Tibial artery (tissue), 4 donors: ENCODE results near the gene ARMH4.

Experiments
- DNase-seq, 2 donors: peaks; one replicate each; pipeline ENCODE4 v3.0.0-alpha.2; 2019
- H3K27ac ChIP-seq, 2 donors: fragments of 200-600 bp; sonication (generic) in 1 of 2; 1 replicate in 1 of 2; 2 replicates in 1 of 2; pipeline ENCODE4 v1.5.1; 2018 to 2019; ENCODE audit warnings: mild to moderate bottlenecking in 1 of 2
- H3K27me3 ChIP-seq, 2 donors: fragments of 200-600 bp; sonication (generic) in 1 of 2; one replicate each; pipeline versions ENCODE4 v1.5.1 to v1.6.0; 2016 to 2019
- H3K36me3 ChIP-seq, 3 donors: fragments of 200-600 bp; sonication (generic) in 2 of 3; one replicate each; pipeline ENCODE4 v1.5.1; 2016 to 2019; ENCODE audit warnings: mild to moderate bottlenecking in 2 of 3
- H3K4me1 ChIP-seq, 4 donors: fragments of 200-600 bp; sonication (generic) in 2 of 4; 1 replicate in 3 of 4; 2 replicates in 1 of 4; pipeline ENCODE4 v1.5.1; 2016 to 2019
- H3K4me3 ChIP-seq, 2 donors: fragments of 200-600 bp; sonication (generic) in 1 of 2; 1 replicate in 1 of 2; 2 replicates in 1 of 2; pipeline ENCODE4 v1.5.1; 2018 to 2019; ENCODE audit warnings: mild to moderate bottlenecking in 2 of 2
- H3K9me3 ChIP-seq, 3 donors: fragments of 200-600 bp; sonication (generic) in 1 of 3; one replicate each; pipeline ENCODE4 v1.5.1; 2016 to 2019
- CTCF ChIP-seq, 2 experiments: fragments of 200-600 bp in 1 of 2; fragments of 450-650 bp in 1 of 2; IDR thresholded peaks; one replicate each; pipeline ENCODE4 v1.5.1; 2017 to 2019; ENCODE audit warnings: antibody characterized with exemption in 2 of 2, mild to moderate bottlenecking in 1 of 2, moderate library complexity in 1 of 2
- intact Hi-C: fragments of 100-400 bp; cut with DNase I; formaldehyde crosslinking; loops from one replicate; pipeline ENCODE4 v1.15.0; 2023; ENCODE audit warnings: low total_unique reads

Gene ARMH4

DNA sequence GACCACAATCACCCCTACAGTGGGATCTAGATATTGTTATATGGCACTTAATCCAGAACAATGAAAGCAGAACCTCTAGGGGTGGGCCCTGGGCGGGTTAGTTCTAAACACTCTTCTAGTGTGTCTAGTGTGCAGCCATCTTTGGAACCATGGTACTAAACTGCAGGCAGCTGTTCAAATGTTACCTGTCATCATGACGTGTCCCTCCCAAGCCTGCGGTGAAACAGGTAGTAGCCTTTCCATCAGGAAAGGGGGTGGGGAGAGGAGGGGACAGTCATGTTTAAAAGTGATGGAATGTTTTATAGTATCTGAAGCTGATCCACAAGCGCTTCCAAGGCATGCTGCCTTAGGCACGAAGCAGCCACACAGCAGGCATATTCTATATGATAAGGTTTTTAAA is 163.6 kb downstream of the ARMH4 start:
- no peak for DNase-seq
- Histone ChIP-seq H3K9me3 (no peaks in the 10 kb centered on the region), H3K27ac (peak overlapping the region; percentile 78 to 80), H3K4me3 (no peak overlapping the region), H3K4me1 (peaks cover 0 to 22% (median 0%) of the 10 kb centered on the region in 4 donors), H3K27me3 (no peaks in the 10 kb centered on the region), H3K36me3 (no peaks in the 10 kb centered on the region)
- no peak for TF ChIP-seq CTCF (IDR thresholded peaks at IDR 0.05)
- intact Hi-C loops = no loop called here

DNA sequence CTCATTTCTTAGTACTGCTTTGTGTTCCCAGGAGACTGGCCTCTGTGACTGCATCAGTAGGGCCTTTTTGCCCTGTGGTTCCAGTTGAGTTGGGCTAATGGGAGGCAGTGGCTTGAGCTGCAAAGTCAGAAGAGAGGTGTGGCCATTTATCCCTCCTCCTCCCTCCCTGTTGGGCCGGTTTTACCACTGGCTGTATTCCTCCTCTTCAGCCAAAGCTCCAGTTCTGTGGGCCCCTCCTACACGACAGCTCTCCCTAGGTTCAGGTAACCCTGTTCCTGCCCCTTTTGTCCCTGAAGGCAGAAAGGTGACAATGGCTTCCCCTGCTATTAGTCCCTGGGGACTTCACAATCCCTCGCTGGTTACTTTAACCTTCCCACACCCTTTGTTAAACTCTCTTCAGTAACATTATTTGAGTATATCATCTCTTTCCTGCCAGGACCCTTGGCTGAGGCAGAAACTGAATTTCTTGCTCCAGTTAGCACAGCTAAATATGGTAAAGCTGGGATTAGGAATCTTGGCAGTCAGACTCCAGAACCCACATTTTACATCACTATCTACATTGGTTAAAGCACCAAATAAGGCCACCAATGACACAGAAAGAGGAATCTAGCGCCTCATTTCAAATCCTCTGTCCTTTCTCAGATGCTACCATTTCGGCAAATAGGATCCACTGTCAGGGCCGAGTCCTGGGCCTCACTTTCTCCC is 164.3 kb downstream of the ARMH4 start:
- intact Hi-C loops = no loop called here
- no peak for DNase-seq
- no peaks in the 10 kb centered on the region for H3K27me3 ChIP-seq
- no peaks in the 10 kb centered on the region for H3K9me3 ChIP-seq
- H3K36me3 ChIP-seq = no peaks in the 10 kb centered on the region
- no peak overlapping the region for H3K4me3 ChIP-seq
- H3K4me1 ChIP-seq = peaks cover 0 to 26% (median 0%) of the 10 kb centered on the region in 4 donors
- H3K27ac ChIP-seq = peak overlapping the region; percentile 78 to 80
- TF ChIP-seq CTCF (IDR thresholded peaks at IDR 0.05) = no peak

DNA sequence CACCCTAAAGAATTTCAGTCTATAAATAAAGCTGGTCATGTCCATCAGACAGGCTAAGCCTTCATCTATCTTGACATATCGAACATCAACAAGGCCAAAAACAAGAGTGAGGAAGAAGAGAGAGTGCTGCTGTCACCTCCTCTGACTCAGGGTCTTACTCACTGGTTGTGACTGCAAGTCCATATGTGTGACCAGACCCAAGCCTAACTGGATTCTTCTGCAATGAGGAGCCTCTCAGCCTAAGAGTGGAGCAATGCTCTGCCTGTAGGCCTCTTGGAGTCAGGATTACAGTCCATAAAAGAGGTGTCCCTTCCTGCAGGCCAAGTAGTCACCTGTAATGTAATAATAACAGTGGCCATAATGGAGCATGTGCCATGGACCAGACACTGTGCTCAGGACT is 165.0 kb downstream of the ARMH4 start:
- peak overlapping the region; percentile 78 to 80 for H3K27ac ChIP-seq
- intact Hi-C loops = no loop called here
- H3K9me3 ChIP-seq = no peaks in the 10 kb centered on the region
- no peaks in the 10 kb centered on the region for H3K27me3 ChIP-seq
- H3K4me3 ChIP-seq = no peak overlapping the region
- TF ChIP-seq CTCF (IDR thresholded peaks at IDR 0.05) = no peak
- peaks cover 0 to 26% (median 0%) of the 10 kb centered on the region in 4 donors for H3K4me1 ChIP-seq
- DNase-seq = no peak
- no peaks in the 10 kb centered on the region for H3K36me3 ChIP-seq

- no peaks in the 10 kb centered on the region for H3K27me3 ChIP-seq
- DNase-seq = no peak
- H3K36me3 ChIP-seq = no peaks in the 10 kb centered on the region
- H3K9me3 ChIP-seq = no peaks in the 10 kb centered on the region
- H3K4me1 ChIP-seq = peaks cover 0 to 23% (median 0%) of the 10 kb centered on the region in 4 donors
- no peak overlapping the region for H3K27ac ChIP-seq
- H3K4me3 ChIP-seq = no peak overlapping the region
- intact Hi-C loops = no loop called here
- TF ChIP-seq CTCF (IDR thresholded peaks at IDR 0.05) = no peak
These were observed 169.0 kb downstream of the ARMH4 start for GRCh38 chr14:57982804-57983634.

GRCh38 chr14:57981817-57982560 is 170.0 kb downstream of the ARMH4 start:
- TF ChIP-seq CTCF (IDR thresholded peaks at IDR 0.05) = no peak
- Histone ChIP-seq H3K4me3 (no peak overlapping the region), H3K27ac (no peak overlapping the region), H3K9me3 (no peaks in the 10 kb centered on the region), H3K36me3 (no peaks in the 10 kb centered on the region), H3K27me3 (no peaks in the 10 kb centered on the region), H3K4me1 (peaks cover 0 to 16% (median 0%) of the 10 kb centered on the region in 4 donors)
- intact Hi-C loops = no loop called here
- DNase-seq = no peak
